ENCODE results near the gene RPL26. TPM values are rescaled to one million over a fixed set of nuclear protein-coding genes. Genes with fewer than 3 reads are reported as not detected.
"Not testable (repeated sequence)": the region's sequence is repeated elsewhere in the genome, so short reads cannot be mapped to it uniquely, and the experiment has no call there.

The RPL26 gene
- total RNA-seq, 6 experiments from 2014 or later, result 1,301 to 1,432 (median 1,370) TPM

- H3K27ac Mint-ChIP-seq, result no peak overlapping the region
Observed at GRCh38 chr17:8354236-8354635, 28.8 kb downstream of the RPL26 start.

GRCh38 chr17:8353736-8354135 lies 29.3 kb downstream of the RPL26 start:
- H3K27ac Mint-ChIP-seq, result no peak overlapping the region
- no peak for TF ChIP-seq CTCF (IDR thresholded peaks at IDR 0.05)
- DNase-seq, result no peak
- no peaks in the 10 kb centered on the region for H3K9me3 Mint-ChIP-seq
- no peaks in the 10 kb centered on the region for H3K4me1 Mint-ChIP-seq (ENCODE audit: low read depth)
- H3K4me3 Mint-ChIP-seq, result no peak overlapping the region
- H3K36me3 Mint-ChIP-seq (ENCODE audit: low read depth), result no peaks in the 10 kb centered on the region
- peaks cover 16% of the 10 kb centered on the region for H3K27me3 Mint-ChIP-seq (ENCODE audit: insufficient read depth)

More at GRCh38 chr17:8354236-8354635, 28.8 kb downstream of the RPL26 start:
- H3K36me3 Mint-ChIP-seq (ENCODE audit: low read depth), result no peaks in the 10 kb centered on the region
- H3K4me3 Mint-ChIP-seq, result no peak overlapping the region
- DNase-seq, result no peak
- H3K4me1 Mint-ChIP-seq (ENCODE audit: low read depth), result peaks cover under 1% of the 10 kb centered on the region; the same call in 1 of the 2 replicates
- TF ChIP-seq CTCF (IDR thresholded peaks at IDR 0.05), result no peak
- H3K27me3 Mint-ChIP-seq (ENCODE audit: insufficient read depth), result peaks cover 16% of the 10 kb centered on the region
- H3K9me3 Mint-ChIP-seq, result no peaks in the 10 kb centered on the region

GRCh38 chr17:8350339-8350738 lies 32.7 kb downstream of the RPL26 start:
- TF ChIP-seq CTCF (IDR thresholded peaks at IDR 0.05), result no peak
- no peaks in the 10 kb centered on the region for H3K36me3 Mint-ChIP-seq (ENCODE audit: low read depth)
- H3K4me3 Mint-ChIP-seq, result no peak overlapping the region
- H3K27me3 Mint-ChIP-seq (ENCODE audit: insufficient read depth), result peaks cover 26% of the 10 kb centered on the region
- H3K4me1 Mint-ChIP-seq (ENCODE audit: low read depth), result no peaks in the 10 kb centered on the region
- no peak for DNase-seq
- H3K9me3 Mint-ChIP-seq, result no peaks in the 10 kb centered on the region
- H3K27ac Mint-ChIP-seq, result no peak overlapping the region

- H3K27me3 Mint-ChIP-seq (ENCODE audit: insufficient read depth), result peaks cover 28% of the 10 kb centered on the region
- H3K9me3 Mint-ChIP-seq; H3K27ac Mint-ChIP-seq; H3K4me3 Mint-ChIP-seq; H3K36me3 Mint-ChIP-seq (ENCODE audit: low read depth); DNase-seq; H3K4me1 Mint-ChIP-seq (ENCODE audit: low read depth): not testable (repeated sequence)
Observed at GRCh38 chr17:8347001-8347400, 36.0 kb downstream of the RPL26 start.

- H3K9me3 Mint-ChIP-seq, result no peaks in the 10 kb centered on the region
- no peaks in the 10 kb centered on the region for H3K36me3 Mint-ChIP-seq (ENCODE audit: low read depth)
- peaks cover 28% of the 10 kb centered on the region for H3K27me3 Mint-ChIP-seq (ENCODE audit: insufficient read depth)
- H3K4me3 Mint-ChIP-seq, result no peak overlapping the region
- H3K27ac Mint-ChIP-seq, result no peak overlapping the region
- no peaks in the 10 kb centered on the region for H3K4me1 Mint-ChIP-seq (ENCODE audit: low read depth)
- no peak for TF ChIP-seq CTCF (IDR thresholded peaks at IDR 0.05)
- DNase-seq, result no peak
Observed at GRCh38 chr17:8345951-8346665, 36.9 kb downstream of the RPL26 start.

GRCh38 chr17:8345052-8345690 lies 37.8 kb downstream of the RPL26 start:
- Mint-ChIP-seq H3K9me3 (no peaks in the 10 kb centered on the region), H3K36me3 (ENCODE audit: low read depth) (no peaks in the 10 kb centered on the region), H3K27ac (no peak overlapping the region), H3K4me3 (no peak overlapping the region), H3K27me3 (ENCODE audit: insufficient read depth) (peaks cover 26% of the 10 kb centered on the region), H3K4me1 (ENCODE audit: low read depth) (no peaks in the 10 kb centered on the region)
- TF ChIP-seq CTCF (IDR thresholded peaks at IDR 0.05), result no peak
- DNase-seq, result no peak

All from HFFc6 (cell line).